A673 (cell line): Measurements from ENCODE around the gene ITFG1.

ENCODE experiments used
- CTCF ChIP-seq: fragments of 300-800, 200-600 bp; sonication (generic); conservative IDR thresholded peaks from 2 replicates; pipeline ENCODE4 v1.5.1; 2017; ENCODE audit warnings: low read depth, mild to moderate bottlenecking, antibody characterized with exemption, low read length, moderate library complexity, mixed read lengths
- EZH2 ChIP-seq: fragments of 200-600 bp; sonication (generic); IDR thresholded peaks from 2 replicates; pipeline ENCODE4 v1.6.1; 2017; ENCODE audit warnings: borderline replicate concordance, low read depth, mild to moderate bottlenecking, mixed read lengths, antibody characterized with exemption, low read length; ENCODE audit not compliant: poor library complexity, severe bottlenecking

GRCh38 chr16:47143677-47144558, 316.9 kb downstream of the ITFG1 start, which contains the start of gene NETO2:
- TF ChIP-seq CTCF (peak; percentile 36; the same call in 1 of the 2 replicates), EZH2 (no peak)
